Astrocyte (in vitro differentiated cells and primary cell): ENCODE results near the gene KL.

Experiments used
- EZH2 ChIP-seq: IDR thresholded peaks from 2 replicates; pipeline ENCODE4 v1.6.1; 2012; ENCODE audit warnings: mild to moderate bottlenecking, low read length, inconsistent platforms; ENCODE audit not compliant: insufficient read depth
- TF ChIP-seq, protein P1 (sequence below): IDR thresholded peaks from 2 replicates; pipeline ENCODE4 v1.5.1; 2011; ENCODE audit warnings: low read depth, mild to moderate bottlenecking, inconsistent platforms, low read length, moderate library complexity; ENCODE audit not compliant: insufficient read depth

DNA sequence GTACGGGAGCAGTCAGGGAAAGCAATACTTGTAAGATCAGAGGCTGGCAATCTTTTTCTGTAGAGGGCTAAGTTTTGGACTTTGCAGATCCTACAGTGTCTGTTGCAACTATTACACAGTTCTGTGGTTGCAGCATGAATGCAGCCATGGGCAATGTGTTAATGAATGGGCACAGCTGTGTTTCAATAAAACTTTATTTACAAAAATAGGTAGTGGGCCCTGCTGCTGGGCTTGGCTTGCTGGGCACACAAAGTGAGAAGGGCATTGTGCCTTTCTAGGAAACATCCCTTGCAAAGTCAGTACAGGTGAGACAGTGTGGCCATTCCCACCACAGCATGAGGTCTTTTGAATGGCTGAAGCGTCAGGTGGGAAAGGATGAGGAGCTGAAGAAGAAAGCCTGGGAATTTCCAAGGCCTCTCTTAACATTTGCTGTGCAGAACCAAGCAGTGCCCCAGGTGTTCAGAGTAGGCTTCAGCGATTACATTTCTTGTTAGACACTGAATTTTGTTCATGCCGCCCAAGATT lies 9.1 kb downstream of the KL start:
- no peak for TF ChIP-seq EZH2
- TF ChIP-seq, protein P1, sequence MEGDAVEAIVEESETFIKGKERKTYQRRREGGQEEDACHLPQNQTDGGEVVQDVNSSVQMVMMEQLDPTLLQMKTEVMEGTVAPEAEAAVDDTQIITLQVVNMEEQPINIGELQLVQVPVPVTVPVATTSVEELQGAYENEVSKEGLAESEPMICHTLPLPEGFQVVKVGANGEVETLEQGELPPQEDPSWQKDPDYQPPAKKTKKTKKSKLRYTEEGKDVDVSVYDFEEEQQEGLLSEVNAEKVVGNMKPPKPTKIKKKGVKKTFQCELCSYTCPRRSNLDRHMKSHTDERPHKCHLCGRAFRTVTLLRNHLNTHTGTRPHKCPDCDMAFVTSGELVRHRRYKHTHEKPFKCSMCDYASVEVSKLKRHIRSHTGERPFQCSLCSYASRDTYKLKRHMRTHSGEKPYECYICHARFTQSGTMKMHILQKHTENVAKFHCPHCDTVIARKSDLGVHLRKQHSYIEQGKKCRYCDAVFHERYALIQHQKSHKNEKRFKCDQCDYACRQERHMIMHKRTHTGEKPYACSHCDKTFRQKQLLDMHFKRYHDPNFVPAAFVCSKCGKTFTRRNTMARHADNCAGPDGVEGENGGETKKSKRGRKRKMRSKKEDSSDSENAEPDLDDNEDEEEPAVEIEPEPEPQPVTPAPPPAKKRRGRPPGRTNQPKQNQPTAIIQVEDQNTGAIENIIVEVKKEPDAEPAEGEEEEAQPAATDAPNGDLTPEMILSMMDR, result no peak
